K562 (cell line): ENCODE results near the gene RBM4B. TPM values are rescaled to one million over a fixed set of nuclear protein-coding genes. Genes with fewer than 3 reads are reported as not detected.
A peak's percentile ranks its signal among the peaks of the same experiment; 100 is the strongest.

Experiments used
- BMI1 ChIP-seq: fragments of 150-350 bp; IDR thresholded peaks from 2 replicates; pipeline ENCODE4 v1.6.1; 2014; ENCODE audit warnings: low read length
- DACH1 ChIP-seq: fragments of 450-650 bp; IDR thresholded peaks from 2 replicates; pipeline ENCODE4 v1.6.1; 2018; ENCODE audit not compliant: partially characterized antibody
- ETV6 ChIP-seq, 3 experiments: fragments of 150-350 bp in 1 of 3; sonication (generic) in 1 of 3; formaldehyde crosslinking in 1 of 3; IDR thresholded peaks; 2 replicates each; pipeline versions ENCODE4 v1.6.1 to v1.8.0; 2014 to 2022; ENCODE audit warnings: borderline replicate concordance in 2 of 3, low read depth in 2 of 3, antibody characterized with exemption in 1 of 3, low read length in 1 of 3, mild to moderate bottlenecking in 1 of 3, missing genetic modification reagents in 1 of 3
- GMEB1 ChIP-seq: fragments of 250-450 bp; sonication (Bioruptor Pico); IDR thresholded peaks from 2 replicates; pipeline ENCODE4 v1.4.0; 2020; ENCODE audit warnings: mild to moderate bottlenecking
- NR4A1 ChIP-seq, 2 experiments: fragments of 250-450 bp in 1 of 2; fragments of 450-650 bp in 1 of 2; sonication (Bioruptor Pico) in 1 of 2; IDR thresholded peaks; 2 replicates each; pipeline versions ENCODE4 v1.4.0 to v1.6.1; 2016 to 2020; ENCODE audit warnings: mild to moderate bottlenecking in 2 of 2, missing compliant biosample characterization in 1 of 2, missing genetic modification characterization in 1 of 2, moderate library complexity in 1 of 2
- PHTF2 ChIP-seq: fragments of 250-450 bp; sonication (Bioruptor Pico); IDR thresholded peaks from 2 replicates; pipeline ENCODE4 v1.5.0; 2021; ENCODE audit warnings: mild to moderate bottlenecking
- RB1 ChIP-seq: fragments of 450-650 bp; IDR thresholded peaks from 2 replicates; pipeline ENCODE4 v1.6.1; 2017; ENCODE audit warnings: low read depth, mild to moderate bottlenecking
- RBM39 ChIP-seq: fragments of 200-400 bp; formaldehyde crosslinking; optimal IDR thresholded peaks from 2 replicates; pipeline ENCODE3; 2018; ENCODE audit warnings: low read depth, low read length
- SMARCE1 ChIP-seq: fragments of 450-650 bp; IDR thresholded peaks from 2 replicates; pipeline ENCODE4 v1.7.1; 2016; ENCODE audit warnings: mild to moderate bottlenecking
- SMC3 ChIP-seq: conservative IDR thresholded peaks from 2 replicates; pipeline ENCODE4 v1.6.1; 2011; ENCODE audit warnings: low read depth, low read length, improper control_type of control experiment; ENCODE audit not compliant: insufficient read depth
- SOX6 ChIP-seq: fragments of 450-650 bp; IDR thresholded peaks from 2 replicates; pipeline ENCODE4 v1.6.1; 2014; ENCODE audit warnings: mild to moderate bottlenecking
- SRSF7 ChIP-seq: fragments of 200-400 bp; formaldehyde crosslinking; optimal IDR thresholded peaks from 2 replicates; pipeline ENCODE3; 2017; ENCODE audit warnings: mild to moderate bottlenecking, low read depth, low read length
- USF1 ChIP-seq: sonication (generic); formaldehyde crosslinking; IDR thresholded peaks from 2 replicates; pipeline ENCODE4 v1.9.0; 2022; ENCODE audit warnings: mild to moderate bottlenecking, missing genetic modification reagents
- WHSC1 ChIP-seq: IDR thresholded peaks from one replicate; pipeline ENCODE4 v1.6.1; 2012; ENCODE audit warnings: low read length, control low read depth, inconsistent platforms
- ZBTB5 ChIP-seq: fragments of 450-650 bp; IDR thresholded peaks from 2 replicates; pipeline ENCODE4 v1.6.1; 2017; ENCODE audit warnings: antibody characterized with exemption
- ZBTB8A ChIP-seq: fragments of 450-650 bp; IDR thresholded peaks from 2 replicates; pipeline ENCODE4 v1.6.1; 2018; ENCODE audit warnings: mild to moderate bottlenecking, moderate library complexity; ENCODE audit not compliant: partially characterized antibody
- ZFP30 ChIP-seq: fragments of 250-450 bp; sonication (Bioruptor Pico); IDR thresholded peaks from 2 replicates; pipeline ENCODE4 v1.8.0; 2022; ENCODE audit warnings: moderate library complexity, mild to moderate bottlenecking, inconsistent platforms, borderline replicate concordance
- ZFPM2 ChIP-seq: fragments of 250-450 bp; sonication (Bioruptor Pico); IDR thresholded peaks from 2 replicates; pipeline ENCODE4 v1.5.1; 2022; ENCODE audit warnings: mild to moderate bottlenecking
- ZNF609 ChIP-seq: sonication (generic); formaldehyde crosslinking; IDR thresholded peaks from 2 replicates; pipeline ENCODE4 v1.8.1; 2023; ENCODE audit warnings: missing genetic modification reagents, mild to moderate bottlenecking, borderline replicate concordance
- ZNF764 ChIP-seq: fragments of 250-450 bp; sonication (Bioruptor Pico); IDR thresholded peaks from 2 replicates; pipeline ENCODE4 v1.4.0; 2020; ENCODE audit warnings: low read depth, mild to moderate bottlenecking, moderate library complexity
- polyA plus RNA-seq, 8 experiments: library from polyadenylated mRNA; depleted of rRNA in 4 of 8; stranded (reverse) in 5 of 8; unstranded in 3 of 8; fragments of >200 nt; fragmentation: Nextera tagmentation in 2 of 8; fragmentation: Illumina TruSeq in 1 of 8; extraction: Ambion mirVana in 2 of 8; extraction: Trizol in 1 of 8; gene quantifications; 2 replicates each; pipeline versions ENCODE4 v1.2.1 to v1.2.3, GENCODE V29; 2011 to 2014; ENCODE audit warnings: inconsistent platforms in 1 of 8, missing spikeins in 1 of 8
- total RNA-seq, 7 experiments: library from RNA; depleted of rRNA in 6 of 7; stranded (reverse); fragments of >200 nt in 6 of 7; fragmentation: Illumina TruSeq in 2 of 7; extraction: Trizol in 2 of 7; gene quantifications; 2 replicates each; pipeline versions ENCODE4 v1.2.1 to v1.2.3, GENCODE V29; 2011 to 2021; ENCODE audit warnings: low replicate concordance in 1 of 7

Gene RBM4B
- total and polyA plus RNA-seq, 9 of the 15 experiments (the other 6 are each of a cell fraction or from before 2014, with no cell fraction given) = 14.6 to 39.9 (median 23.3) TPM

GRCh38 chr11:66653123-66653522 is 24.6 kb downstream of the RBM4B start (continued):
- no peak for TF ChIP-seq USF1
- TF ChIP-seq RBM39 = no peak
- TF ChIP-seq GMEB1 (CRISPR knock-in tag) = no peak
- no peak for TF ChIP-seq RB1
- peak; percentile 37 for TF ChIP-seq DACH1
- no peak for TF ChIP-seq ZFP30 (CRISPR knock-in tag)
- no peak for TF ChIP-seq ETV6 (IDR thresholded peaks at IDR 0.05; ENCODE audit: borderline replicate concordance in 1 of 2, low read depth in 2 of 2, low read length in 1 of 2)
- TF ChIP-seq ETV6 (CRISPR knock-in tag; IDR thresholded peaks at IDR 0.05; ENCODE audit: borderline replicate concordance) = no peak
- no peak for TF ChIP-seq SMC3
- no peak for TF ChIP-seq NR4A1 (CRISPR knock-in tag; IDR thresholded peaks at IDR 0.05)
- TF ChIP-seq NR4A1 (tag; IDR thresholded peaks at IDR 0.05) = no peak
- no peak for TF ChIP-seq ZNF609 (CRISPR knock-in tag)
- TF ChIP-seq SMARCE1 = peak; percentile 75; the same call in 1 of the 2 replicates
- TF ChIP-seq ZBTB5 = no peak
- TF ChIP-seq WHSC1 = no peak
- TF ChIP-seq ZFPM2 (CRISPR knock-in tag) = no peak
- TF ChIP-seq BMI1 = no peak
- TF ChIP-seq ZNF764 (CRISPR knock-in tag) = no peak
- no peak for TF ChIP-seq PHTF2 (CRISPR knock-in tag)
- TF ChIP-seq ZBTB8A = no peak
- no peak for TF ChIP-seq SOX6
- no peak for TF ChIP-seq SRSF7
